ENCODE measurements around the gene ETV6.

Gene ETV6

DNA sequence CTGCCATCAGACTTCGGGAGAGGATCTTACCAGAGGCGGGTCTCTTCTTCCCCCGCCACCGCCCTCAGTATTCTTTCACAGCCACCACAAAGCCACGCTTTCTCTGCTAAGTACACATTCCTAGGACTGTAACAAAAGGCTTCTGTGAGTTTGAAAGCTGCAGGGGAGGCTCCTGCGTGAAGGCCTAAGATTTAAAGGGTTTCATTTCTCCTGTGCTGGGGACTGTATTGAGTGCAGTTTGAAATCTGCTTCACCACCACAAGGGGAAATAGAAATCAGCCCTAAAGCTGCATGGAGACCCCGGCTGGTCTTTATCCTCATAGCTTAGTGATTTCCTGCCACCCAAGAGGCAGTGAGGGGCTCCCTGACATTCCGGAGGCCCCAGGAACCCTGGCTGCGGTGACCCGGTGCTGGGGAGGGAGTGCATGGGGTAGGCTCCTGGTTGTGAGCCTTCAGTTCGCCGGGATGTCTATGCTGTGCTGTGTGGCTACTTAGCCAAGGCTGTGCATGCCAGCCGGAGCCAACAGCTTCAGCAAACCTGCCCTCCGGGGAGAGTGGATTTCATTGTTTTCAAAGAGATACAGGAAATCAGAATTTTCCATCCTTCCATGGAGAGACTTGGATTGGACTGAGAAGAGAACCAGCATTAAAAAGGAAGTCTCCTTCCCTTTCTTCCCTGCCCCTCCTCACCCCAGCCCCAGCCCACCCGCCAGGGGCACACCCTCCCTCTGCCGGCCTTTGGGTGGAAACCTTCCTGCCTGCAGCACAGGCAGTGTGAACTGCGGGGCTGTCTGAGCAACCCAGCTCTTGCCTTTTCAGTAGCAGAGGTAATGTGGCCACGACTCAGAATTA is 163.3 kb downstream of the ETV6 start:
- no peak for DNase-seq

DNA sequence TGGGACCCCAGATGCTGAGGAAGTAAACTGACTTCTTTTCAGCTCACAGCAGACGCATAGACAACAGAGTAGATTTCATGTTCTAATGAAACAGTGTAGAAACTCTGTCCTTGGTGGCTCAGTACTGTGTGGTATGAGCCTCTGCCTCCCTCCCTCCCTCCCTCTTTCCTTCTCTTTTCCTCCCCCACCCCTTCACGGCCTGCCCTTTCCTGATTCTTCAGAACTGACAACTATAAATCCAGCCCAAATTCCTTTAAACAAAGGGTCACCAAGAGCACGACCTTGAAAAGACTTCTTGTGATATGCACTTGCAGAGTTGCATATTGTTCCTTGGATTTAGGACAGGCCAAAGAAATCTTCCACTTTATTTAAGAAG is 164.0 kb downstream of the ETV6 start:
- DNase-seq = no peak

GRCh38 chr12:11814374-11814773 is 164.9 kb downstream of the ETV6 start:
- DNase-seq = no peak

DNA sequence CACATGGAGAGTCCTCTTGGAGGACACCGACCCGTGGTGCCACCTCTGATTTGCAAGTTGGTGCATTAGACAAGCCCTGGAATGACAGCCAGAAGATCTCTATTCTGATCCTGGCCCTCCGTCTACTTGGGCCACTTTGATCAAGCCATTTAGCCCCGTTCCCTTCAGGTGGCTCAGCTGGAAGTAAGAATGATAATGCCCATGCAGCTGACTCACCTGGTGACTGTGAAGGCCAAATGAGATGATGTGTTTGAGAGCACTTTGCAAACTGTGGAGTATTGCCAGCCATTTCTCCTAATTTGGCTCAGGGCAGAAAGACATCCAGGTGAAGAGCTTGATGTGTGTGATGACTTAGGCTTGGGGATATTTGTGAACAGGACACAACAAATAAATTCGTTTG is 165.9 kb downstream of the ETV6 start:
- no peak for DNase-seq

GRCh38 chr12:11819643-11820042 is 170.2 kb downstream of the ETV6 start:
- no peak for DNase-seq

DNA sequence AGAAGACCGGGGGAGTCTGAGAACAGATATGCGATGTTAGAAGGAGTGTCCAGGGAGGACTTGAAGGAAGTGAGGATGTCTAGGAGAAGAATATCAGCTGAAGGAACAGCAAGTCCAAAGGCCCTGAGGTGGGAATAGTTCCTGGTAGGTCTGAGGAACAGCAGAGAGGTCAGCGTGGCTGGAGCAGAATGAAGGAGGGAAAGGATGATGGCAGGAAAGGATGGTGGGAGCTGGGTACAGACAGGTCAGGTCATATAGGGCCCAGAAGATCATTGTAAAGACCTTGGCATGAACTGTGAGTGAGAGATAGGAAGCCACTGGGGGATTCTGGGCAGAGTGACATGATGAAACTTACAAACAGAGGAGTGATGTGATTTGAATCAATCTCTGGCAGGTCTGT is 171.0 kb downstream of the ETV6 start:
- no peak for DNase-seq

DNA sequence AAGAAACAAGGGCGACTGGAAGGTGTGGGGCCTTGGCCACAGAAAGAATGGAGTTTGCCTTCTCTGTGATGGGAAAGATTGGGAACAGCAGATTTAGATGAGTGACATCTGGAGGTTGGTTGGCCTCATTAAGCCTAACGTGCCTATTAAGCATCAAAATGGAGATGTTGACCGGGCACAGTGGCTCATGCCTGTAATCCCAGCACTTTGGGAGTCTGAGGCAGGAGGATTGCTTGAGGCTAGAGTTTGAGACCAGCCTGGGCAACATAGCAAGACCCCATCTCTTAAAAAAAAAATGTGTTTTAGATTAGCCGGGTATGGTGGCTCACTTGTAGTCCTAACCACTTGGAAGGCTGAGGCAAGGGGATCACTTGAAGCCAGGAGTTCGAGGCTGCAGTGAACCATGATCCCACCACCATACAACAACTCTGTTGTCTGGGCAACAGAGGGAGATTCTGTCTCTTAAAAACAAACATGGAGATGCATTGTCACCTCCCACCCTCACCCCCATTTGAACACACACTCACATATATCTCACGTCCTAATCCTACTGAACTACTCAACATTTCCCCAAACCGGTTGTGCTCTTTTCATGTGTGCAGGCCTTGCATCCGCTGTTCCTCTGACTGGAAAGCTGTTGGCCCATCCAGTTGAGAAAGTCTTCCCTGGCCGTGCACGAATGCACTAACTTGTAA is 172.1 kb downstream of the ETV6 start:
- DNase-seq = no peak

- DNase-seq = peak; percentile 71
Measured at GRCh38 chr12:11822081-11822834, 172.8 kb downstream of the ETV6 start.

DNA sequence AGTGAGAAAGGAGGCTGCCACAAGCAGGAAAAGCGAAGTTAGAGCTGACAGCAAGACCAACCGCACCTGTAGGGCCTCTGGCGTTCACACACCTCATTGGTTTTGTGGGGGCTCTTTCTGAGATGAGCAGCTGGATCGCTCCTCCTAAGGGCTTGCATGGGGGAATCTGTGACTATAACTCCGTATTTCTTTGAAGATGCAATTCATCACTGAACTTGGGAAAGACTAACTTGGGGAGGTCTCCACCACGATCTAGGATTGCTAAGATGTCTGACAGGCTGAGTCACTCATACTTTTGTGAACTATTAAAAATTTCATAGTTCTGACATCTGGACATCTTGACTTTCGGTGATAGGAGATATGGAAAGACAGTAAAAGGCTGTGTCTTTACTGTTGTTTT is 173.6 kb downstream of the ETV6 start:
- DNase-seq = no peak

DNA sequence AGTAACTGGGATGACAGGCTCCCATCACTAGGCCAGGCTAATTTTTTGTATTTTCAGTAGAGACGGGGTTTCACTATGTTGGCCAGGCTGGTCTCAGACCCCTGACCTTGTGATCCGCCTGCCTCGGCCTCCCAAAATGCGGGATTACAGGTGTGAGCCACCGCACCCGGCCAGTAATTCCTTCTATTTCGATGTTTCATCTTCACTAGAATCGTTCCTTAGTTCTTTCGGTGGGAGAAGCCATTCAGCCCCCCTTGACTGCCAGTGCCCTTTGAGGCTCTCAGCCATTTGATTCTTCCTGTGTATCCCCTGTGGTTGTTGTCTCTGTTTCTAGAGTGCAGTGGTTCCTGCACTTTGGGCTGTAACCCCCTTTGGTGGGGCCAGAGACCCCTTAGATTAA is 174.1 kb downstream of the ETV6 start:
- no peak for DNase-seq

- no peak for DNase-seq
Measured at GRCh38 chr12:11824069-11824468, 174.6 kb downstream of the ETV6 start.

DNA sequence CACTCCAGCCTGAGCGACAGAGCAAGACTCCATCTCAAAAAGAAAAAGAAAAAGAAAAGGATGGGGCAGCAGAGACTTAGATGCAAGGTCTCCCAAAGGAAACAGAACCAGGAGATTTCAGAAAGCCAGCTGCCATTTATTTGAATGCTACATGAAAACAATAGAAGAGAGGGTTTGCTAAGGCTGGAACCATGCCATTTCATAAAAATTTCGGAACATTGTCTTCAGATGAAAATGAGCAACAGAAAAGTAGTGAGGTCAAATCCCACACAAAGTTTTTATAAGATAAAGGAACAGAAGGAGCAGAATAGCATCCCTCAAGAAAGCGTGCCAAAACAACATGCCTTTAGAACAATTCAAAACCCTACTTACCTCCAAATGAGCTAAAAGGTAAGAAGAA is 175.3 kb downstream of the ETV6 start:
- no peak for DNase-seq

DNA sequence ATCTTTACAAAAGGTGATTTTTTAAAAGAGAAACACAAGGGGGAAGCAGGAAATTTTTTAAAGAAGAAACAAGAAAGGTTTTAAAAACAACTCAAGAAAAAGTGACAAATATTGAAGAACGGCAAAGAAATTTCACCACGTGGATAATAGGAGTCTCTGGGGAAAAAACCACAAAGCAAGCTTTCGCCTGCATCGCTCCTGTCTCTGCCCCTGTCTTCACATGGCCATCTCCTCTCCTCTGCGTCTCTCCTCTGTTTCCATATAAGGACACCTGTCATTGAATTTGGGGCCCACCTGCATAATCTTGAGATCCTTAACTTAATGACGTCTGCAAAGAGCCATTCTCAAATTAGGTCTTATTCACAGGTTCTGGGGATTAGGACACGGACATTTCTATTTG is 175.8 kb downstream of the ETV6 start:
- no peak for DNase-seq

DNA sequence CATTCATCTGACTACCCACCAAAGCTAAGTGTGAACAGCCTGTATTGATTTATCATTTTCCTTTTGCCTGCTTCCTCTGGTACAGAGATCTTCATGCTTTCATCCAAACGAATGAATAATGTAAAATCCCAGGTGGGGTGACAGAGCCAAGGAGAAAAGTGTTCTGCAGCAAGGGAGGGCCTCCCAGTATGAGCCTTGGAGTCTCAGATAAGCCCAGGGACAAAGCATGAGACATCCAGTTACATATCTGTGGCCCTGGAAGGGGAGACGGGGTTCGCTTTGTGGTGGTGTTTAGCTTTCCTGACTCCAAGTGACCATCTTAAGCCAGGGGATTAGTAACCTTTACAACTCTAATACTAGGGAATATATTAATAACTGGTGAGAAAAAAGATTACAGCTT is 177.1 kb downstream of the ETV6 start:
- no peak for DNase-seq

GRCh38 chr12:11827091-11828061 is 177.9 kb downstream of the ETV6 start:
- DNase-seq = no peak

DNA sequence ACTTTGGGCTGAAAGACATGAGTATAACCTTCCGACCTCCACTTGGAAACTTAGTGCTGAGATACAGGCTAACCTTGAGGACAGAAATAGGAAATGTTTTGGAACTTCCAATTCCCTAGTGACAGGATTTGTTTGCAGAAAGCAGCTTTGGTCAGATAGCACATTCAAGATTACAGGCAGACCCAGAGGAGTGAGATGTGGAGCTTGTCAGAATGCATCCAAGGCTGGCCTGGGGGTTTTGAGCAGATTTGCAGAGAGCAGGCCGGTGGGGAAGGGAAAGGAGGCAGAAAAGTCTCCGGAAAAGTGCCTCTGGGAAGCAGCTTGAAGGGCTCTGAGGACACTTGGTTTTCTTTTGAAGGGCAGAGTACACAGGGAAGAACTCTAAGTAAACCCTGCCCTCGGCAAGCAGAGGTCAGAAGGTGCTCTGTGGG is 180.3 kb downstream of the ETV6 start:
- no peak for DNase-seq

- DNase-seq = no peak
Measured at GRCh38 chr12:11830307-11830801, 180.9 kb downstream of the ETV6 start.

GRCh38 chr12:11832093-11832492 is 182.6 kb downstream of the ETV6 start:
- no peak for DNase-seq

- no peak for DNase-seq
Measured at GRCh38 chr12:11833174-11833895, 183.9 kb downstream of the ETV6 start.

GRCh38 chr12:11834104-11834812 is 184.8 kb downstream of the ETV6 start:
- DNase-seq = no peak

DNA sequence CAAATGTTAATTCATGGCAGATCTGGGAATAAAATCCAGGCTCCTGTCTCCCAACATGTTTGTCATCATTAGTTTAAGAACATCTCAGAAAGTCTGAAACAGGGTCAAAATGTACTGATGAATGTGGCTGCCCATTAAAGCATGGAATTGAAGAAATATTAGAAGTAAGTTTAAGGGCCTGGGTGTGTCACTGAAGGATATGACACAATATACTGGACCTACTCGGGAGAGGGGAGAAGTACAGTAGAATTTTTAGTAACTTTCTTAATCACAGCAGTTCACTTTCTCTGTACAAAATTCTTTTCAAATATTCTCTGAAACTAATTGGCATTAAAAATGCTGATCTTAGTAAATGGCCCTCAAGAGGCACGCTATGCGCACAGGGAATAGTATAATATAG is 185.5 kb downstream of the ETV6 start:
- no peak for DNase-seq
